IPS-18c (cell line): ENCODE measurements around the gene TSEN54.

Experiments used
- H3K4me3 ChIP-seq: 2 replicates; pipeline ENCODE4 v1.7.0; 2013; ENCODE audit warnings: low read depth, mild to moderate bottlenecking, low read length, moderate library complexity; ENCODE audit not compliant: insufficient read depth
- H3K9me3 ChIP-seq: one replicate; pipeline ENCODE4 v1.6.1; 2013; ENCODE audit warnings: mild to moderate bottlenecking, low read length, moderate library complexity; ENCODE audit not compliant: control insufficient read depth, insufficient read depth

TSEN54 gene

DNA sequence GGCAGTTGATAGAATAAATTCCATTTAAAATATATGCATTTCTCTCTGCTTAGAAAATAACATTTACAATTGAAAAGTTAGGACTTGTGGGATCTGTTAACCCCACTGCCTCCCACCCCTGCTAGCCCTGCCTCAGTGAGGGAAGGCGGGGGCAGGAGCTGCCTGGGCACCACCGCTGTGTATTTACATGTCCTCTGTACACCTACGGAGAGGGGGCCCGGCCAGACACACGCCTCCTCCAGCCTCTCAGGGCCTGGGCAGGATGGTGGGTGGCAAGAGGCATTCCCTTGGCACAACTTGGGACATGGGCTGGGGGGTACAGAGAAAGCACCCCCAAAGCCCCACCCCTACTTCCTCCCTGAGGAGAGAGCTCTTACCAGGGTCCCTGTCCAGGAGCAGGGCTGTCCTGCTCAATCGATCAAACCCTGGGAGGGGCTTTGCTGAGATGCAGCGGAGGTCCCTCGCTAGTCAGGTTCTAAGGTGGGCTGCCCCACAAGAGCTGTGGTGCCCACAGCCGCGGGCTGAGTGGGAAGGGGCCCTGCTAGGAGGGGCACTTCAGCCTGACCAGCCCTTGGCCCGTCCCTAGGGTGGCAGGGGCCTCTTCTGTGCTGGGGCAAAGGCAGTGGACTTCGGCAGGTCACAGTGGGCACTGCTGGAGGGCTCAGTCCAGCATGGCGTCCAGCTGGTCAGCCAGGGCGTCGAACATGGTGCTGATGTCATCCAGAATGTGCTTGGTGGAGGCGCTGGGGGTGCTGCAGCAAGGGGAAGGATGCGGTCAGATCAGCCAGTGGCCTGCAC, 15.7 kb upstream of the TSEN54 start:
- Histone ChIP-seq H3K4me3 (no peak overlapping the region), H3K9me3 (no peaks in the 10 kb centered on the region)

DNA sequence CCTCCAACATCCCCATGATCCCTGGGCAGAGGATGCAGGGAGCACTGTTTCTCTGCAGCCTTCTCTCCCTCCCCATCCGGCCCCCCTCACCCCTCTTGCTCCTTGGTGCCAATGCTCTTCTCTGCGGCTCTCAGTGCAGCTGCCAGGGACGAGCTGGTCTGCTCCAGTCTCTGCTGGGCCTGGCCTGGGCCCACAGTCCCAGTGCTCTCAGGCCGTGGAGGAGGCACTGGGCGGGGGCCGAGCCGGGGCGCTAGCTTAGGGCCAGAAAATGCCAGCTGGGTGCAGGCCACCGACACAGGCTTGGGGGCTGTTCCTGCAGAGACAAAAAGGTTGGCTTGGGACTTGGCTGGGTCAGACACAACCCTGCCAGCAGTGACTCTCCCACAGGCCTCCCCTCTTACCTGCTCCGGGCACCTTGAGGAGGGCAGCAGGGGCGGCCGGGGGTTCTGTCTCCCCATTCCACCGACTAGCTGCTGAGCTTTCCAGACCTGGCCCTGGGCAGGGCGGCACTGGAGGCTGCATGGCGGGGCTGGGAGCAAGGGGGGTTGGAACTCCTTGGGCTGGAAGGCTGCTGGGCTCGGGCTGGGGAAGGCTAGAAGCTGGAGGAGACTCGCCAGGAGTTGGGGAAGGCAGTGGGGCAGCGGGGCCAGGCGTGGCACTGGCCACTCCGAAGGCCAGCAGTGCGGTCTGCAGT, 14.8 kb upstream of the TSEN54 start:
- no peaks in the 10 kb centered on the region for H3K9me3 ChIP-seq
- H3K4me3 ChIP-seq: no peak overlapping the region

DNA sequence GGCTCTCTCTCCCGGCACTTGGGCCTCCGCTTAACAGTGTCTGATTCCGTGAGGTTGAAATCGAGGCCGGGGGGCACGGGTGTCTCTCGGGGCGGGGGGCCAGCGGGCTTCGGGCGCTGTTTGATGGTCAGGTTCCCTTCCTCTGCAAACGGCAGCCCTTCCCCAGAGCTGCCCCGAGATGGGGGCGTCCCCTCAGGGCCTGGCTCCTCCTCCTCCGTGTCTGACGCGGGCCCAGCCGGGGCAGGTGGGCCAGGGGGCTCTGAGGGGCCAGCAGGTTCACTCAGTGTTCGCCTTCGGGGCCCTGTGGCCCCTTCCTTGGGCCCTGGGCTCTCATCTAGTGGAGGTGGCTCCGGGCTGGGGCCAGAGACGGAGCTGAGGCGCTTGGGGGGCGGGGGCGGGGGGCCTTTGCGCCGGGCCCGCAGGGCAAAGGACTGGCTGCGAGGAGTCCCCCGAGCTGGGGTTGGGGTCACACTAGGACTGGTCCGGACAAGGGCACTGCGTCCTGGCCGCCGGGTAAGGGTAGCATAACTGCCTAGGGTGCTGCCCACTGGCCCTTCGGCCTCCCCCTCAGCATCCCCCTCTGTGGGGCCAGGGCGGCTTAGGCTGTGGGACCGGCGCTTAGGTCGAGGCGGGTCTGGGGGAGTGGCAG, 14.1 kb upstream of the TSEN54 start:
- Histone ChIP-seq H3K9me3 (no peaks in the 10 kb centered on the region), H3K4me3 (no peak overlapping the region)

DNA sequence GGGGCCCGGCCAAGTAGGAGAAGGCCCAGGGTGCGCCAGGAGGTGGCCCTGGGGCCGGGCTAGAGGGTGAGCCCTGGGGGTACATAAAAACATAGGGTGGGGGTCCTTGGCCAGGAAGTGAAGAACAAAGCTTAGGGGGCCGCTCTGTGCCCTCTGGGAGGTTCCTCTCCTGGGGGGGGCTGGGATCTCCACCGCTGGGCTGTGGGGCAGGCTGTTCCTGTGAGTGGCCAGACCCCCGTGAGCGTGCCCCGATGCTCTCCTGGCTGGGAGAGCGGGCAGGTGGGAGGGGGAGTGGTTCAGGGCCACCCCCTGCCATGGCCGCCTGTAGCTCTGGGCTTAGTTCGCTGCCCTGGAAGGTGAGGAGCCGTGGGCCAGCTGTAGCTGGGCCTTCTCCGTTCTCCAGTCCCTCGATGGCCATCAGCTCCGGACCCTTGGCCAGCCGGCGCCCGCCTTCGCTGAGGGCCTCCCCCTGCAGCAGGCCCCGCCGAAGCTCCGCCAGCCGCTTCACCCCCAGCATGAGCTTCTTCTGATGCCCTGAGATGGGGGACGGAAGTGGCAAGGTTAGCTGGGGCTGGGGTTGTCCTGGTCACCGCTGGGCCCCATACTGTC, 13.5 kb upstream of the TSEN54 start:
- no peak overlapping the region for H3K4me3 ChIP-seq
- no peaks in the 10 kb centered on the region for H3K9me3 ChIP-seq

DNA sequence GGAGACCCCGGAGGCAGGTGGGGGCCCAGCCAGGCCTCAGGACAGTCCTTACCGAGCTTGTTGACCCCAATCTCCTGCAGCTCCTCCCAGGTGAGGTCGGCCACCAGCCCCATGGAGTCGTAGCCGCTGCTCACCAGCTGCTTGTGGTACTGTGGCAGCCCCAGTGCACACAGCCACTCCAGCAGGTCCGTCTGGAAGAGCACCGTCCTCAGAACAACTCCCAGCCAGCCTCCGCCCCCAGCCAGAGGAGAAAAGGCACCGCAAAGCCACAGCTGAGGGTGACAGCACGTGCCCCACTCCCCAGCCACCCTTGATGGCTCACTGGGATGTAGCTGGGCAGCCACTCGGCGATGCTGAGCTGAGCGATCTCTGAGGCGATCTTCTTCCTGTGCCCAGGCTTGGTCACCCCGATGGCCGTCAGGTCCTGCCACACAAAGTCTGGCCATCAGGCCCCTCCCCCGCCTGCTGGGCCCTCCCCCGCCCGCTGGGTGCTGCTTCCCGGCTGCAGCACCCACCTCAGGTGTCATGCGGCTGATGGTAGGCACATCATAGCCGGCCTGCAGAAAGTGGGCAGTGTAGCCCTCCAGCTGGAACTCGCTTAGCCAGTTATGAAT, 12.9 kb upstream of the TSEN54 start:
- Histone ChIP-seq H3K9me3 (no peaks in the 10 kb centered on the region), H3K4me3 (no peak overlapping the region)

DNA sequence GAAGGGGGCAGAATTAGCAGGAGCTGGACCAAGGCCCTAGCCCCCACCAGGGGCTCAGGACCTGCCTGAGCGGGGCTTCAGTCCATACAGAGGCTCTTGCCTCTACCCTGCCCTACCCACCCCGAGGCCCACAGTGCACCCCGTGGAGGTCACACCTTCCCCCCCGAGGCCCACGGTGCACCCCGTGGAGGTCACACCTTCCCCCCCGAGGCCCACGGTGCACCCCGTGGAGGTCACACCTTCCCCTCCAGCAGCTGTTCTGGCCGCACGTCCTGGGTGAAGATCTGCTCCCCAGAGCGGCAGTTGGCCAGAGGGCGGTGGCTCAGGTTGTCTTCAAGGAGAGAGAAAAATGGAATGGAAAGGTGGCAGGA, 12.4 kb upstream of the TSEN54 start:
- H3K9me3 ChIP-seq: no peaks in the 10 kb centered on the region

DNA sequence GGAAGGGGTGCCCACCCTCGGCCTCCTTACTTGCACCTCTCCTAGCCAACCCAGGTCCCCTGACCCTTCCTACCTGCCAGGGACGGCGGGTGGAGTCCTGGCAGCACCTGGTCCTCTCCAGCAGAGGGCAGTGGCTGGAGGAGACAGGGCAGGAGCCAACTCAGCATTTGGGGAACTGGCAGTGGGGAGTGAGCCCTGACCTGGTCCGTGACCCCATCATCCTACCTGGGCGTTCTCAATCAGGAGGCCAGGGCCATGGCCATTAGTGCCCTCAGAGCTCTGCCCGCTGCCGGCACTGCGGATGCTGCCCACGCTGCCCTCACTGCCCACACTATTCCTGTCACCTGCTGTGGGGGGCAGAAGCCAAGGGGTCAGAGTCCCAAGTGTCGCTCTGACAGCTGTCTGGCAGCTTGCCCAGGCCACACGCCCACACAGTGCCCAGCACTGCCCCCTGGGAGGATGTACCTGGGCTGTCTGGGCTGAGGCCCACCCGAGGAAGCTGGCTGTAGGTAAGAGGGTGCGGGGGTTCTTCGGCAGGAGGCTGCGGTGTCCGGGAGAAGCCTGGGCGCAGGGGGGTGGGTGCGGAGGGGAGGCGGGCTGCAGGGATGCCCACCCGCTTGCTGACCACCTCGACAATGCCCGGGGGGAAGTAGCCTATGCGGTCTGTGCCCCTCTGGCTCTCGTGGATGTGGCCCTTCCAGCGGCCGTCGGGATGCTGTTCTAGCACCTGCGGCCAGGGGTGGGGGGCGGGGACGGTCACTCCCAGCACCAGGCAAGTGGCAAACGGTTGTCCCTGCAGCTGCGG, 11.8 kb upstream of the TSEN54 start:
- no peaks in the 10 kb centered on the region for H3K9me3 ChIP-seq
- H3K4me3 ChIP-seq: no peak overlapping the region

More for the DNA sequence above, 12.4 kb upstream of the TSEN54 start:
- H3K4me3 ChIP-seq: no peak overlapping the region

DNA sequence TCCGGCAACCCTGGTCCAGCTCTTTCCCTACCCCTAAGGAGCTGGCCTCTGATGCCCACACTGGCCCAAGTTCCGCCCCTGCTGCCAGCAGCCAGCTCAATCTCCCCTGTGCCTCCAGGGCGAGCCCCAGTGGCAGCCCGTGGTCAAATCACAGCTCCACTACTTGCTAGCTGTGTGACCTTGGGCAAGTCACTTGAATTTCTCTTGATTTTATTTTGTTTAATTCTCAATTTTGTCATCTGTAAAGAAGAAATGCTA, 11.2 kb upstream of the TSEN54 start:
- H3K4me3 ChIP-seq: no peak overlapping the region
- H3K9me3 ChIP-seq: no peaks in the 10 kb centered on the region

DNA sequence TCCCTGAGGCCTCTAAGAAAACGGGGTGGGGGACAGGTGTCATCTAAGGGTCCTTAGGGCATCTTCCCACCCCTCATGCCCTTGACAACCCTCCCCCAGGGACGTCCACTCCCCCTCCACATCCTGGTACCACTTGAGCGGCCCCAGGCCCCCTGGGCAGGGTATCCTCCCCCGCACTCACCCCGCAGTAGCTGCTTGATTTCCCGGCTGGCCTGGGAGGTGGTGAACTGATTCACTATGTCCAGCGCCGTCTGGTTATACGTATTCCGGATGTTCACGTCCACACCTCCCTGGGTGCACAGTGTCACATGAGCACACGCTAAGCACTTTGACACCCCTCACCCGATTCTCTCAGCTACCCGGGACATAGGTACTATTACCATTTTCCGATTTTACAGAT, 10.7 kb upstream of the TSEN54 start:
- H3K4me3 ChIP-seq: no peak overlapping the region
- no peaks in the 10 kb centered on the region for H3K9me3 ChIP-seq

DNA sequence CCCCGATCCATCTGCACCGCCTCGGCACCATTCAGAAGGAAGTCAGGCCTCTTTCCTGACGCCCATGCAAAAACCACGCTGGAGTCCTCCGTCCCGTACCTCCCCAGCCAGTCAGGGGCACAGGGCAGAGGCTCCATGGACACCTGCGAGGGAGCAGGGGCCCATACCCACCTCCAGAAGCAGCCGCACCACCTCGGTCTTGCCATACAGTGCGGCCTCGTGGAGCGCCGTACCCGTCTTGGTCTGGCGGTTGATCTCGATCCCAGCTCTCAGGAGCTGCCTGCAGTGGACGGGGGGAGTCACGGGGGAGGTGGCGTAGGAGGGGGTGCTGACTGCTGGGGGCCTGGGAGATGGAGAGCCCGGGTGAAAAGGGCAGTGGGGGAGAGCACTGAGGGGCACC, 10.2 kb upstream of the TSEN54 start:
- H3K9me3 ChIP-seq: no peaks in the 10 kb centered on the region
- no peak overlapping the region for H3K4me3 ChIP-seq

DNA sequence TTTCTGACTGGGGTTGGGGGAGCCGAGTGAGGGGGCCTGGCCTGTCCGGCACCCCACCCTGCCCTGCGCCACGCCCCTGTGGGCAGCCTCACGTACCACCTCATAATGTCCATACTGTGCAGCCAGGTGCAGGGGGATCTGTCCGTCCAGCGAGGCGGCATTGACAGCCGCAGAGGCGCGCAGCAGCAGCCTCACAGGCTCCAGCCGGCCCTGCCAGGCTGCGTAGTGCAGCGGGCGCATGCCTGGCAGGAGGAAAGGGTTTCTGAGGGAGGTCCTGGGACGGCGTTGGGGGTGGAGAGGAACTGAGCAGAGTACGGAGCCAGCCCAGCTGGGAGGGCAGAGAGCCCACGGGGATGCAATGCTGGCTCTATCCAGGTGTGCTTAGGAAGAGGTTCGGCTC, 9.4 kb upstream of the TSEN54 start:
- Histone ChIP-seq H3K9me3 (no peaks in the 10 kb centered on the region), H3K4me3 (no peak overlapping the region)

DNA sequence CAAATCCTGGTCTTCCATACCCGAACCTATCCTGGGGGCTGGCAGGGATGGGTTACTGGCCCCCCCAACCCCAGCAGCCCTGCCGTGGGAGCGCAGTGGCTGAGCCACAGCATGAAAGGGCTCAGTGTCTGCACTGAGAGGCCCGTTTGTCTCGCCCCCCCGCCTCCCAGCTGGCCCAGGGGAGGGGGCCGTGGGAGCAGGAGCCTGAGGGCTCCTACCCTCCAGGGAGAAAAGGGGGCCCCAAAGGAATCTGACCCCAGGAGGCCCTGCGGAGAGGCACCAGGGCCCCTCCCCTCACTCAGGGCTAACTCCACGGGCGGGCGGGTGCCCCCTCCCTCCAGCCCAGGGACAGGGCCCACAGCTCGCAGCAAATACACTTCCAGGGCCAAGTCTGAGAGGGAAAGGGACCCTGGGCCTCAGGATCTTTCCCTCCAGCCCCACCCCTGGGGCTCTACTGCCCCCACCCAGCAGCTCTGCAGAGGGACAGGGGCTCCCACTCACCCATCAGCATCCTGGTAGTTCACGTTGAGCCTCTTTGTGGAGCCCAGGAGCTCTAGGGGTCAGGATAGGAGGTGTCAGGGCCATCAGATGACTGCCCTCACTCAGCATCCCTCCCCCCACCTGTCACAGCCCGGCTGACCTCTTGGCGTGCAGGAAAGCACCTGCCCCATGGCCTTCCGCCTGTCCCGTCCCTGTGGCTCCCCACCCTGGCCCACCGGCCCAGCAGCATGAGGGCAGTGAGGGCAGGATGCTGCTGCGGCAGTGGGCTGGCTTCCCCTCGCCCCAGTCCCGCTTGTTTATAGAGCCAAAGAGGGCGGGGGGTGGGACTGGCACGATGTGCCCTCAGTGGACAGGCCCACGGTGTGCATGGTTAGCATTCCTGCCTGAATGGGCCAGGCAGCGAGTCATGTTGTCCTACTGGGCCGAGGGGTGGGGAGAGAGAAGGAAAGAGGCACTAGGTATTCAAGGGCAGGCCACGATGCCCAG, 8.3 kb upstream of the TSEN54 start:
- H3K9me3 ChIP-seq: no peaks in the 10 kb centered on the region
- H3K4me3 ChIP-seq: no peak overlapping the region

DNA sequence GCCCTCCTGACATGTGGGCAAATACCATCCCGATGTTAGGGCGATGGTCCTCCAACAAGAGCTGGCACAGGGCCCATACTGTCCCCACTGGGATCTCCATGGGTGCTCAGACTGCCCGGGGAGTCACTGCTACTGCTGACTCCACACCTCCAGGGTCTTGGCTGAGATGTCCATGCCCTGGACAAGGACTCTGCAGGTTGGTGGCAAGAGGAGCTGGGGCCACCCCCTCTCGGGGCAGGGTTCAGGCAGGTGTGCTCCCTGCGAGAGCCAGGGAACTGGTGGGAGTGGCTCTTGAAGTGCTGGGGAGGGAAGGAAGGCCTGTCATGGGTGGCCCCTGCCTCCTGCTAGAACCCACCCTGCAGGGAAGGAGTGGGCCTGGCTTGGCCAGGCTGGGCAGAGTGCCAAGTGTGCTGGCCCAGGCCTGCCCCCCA, 7.4 kb upstream of the TSEN54 start:
- no peak overlapping the region for H3K4me3 ChIP-seq
- no peaks in the 10 kb centered on the region for H3K9me3 ChIP-seq

DNA sequence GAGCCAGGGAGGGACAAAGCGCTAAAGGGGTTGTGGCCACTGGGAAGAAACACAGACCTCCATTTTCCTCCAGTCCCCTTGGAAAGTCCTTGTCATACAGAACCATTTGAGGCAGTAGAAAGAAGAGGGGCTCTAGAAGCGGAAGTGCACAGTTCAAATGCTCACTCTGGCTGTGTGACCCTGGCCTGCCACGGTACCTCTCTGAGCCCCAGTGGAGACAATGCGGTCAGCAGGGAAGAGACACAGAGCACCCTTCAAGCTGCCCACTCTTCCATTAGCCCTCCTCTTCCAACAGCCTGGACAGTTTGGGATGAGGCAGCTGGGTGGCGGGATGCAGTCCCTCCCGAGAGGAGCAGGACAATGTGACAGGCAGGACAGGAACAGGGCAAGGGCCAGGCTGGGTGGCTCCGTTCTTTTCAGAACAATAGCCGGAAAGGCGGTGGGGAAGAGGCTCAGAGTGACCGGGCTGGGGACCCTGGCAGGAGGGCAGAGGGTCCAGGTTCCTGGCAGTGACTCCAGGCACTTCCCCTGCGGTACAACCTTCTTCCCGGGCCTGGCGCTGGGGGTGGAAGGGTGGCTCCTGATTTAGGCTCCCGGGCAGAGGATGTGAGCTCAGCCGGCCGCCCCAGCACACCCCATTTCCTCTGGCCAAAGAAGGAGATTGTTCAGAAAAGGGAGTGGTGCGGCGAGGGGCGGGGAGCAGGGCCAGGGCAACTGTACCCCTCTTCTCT, 6.6 kb upstream of the TSEN54 start:
- peaks cover 2% of the 10 kb centered on the region for H3K9me3 ChIP-seq
- H3K4me3 ChIP-seq: no peak overlapping the region

DNA sequence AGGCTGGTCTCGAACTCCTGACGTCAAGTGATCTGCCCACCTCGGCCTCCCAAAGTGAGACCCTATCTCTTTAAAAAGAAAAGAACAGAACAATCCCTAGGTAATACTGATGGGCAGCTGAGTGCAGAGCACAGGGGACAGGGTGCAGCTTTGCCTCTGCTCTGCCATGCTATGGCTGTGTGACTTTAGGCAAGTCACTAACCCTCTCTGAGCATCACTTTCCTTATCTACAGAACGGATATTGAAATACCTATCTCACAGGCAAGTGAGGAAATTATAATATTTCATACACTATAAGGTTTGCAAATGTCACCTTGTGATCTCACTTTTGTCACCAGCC, 5.1 kb upstream of the TSEN54 start:
- Histone ChIP-seq H3K9me3 (peaks cover 2% of the 10 kb centered on the region), H3K4me3 (no peak overlapping the region)
